Adrenal gland (tissue), 12 donors: ENCODE measurements around the gene HDAC11. TPM values are rescaled to one million over a fixed set of nuclear protein-coding genes. Genes with fewer than 3 reads are reported as not detected.

Experiments
- DNase-seq, 7 donors: peaks; one replicate each; pipeline ENCODE4 v3.0.0-alpha.2; 2019 to 2020
- H3K27ac ChIP-seq, 5 donors: fragments of 200-600 bp; sonication (generic) in 4 of 5; 1 replicate in 3 of 5; 2 replicates in 2 of 5; pipeline versions ENCODE4 v1.5.1 to v1.8.0; 2016 to 2020; ENCODE audit warnings: mild to moderate bottlenecking in 1 of 5
- H3K27me3 ChIP-seq: fragments of 200-600 bp; 2 replicates; pipeline ENCODE4 v1.8.0; 2021
- H3K36me3 ChIP-seq, 2 donors: fragments of 200-600 bp; replicated peaks in 1 of 2; 1 replicate in 1 of 2; 2 replicates in 1 of 2; pipeline versions ENCODE4 v1.5.1 to v1.8.0; 2018 to 2022
- H3K4me1 ChIP-seq, 2 donors: fragments of 200-600 bp; replicated peaks in 1 of 2; 1 replicate in 1 of 2; 2 replicates in 1 of 2; pipeline versions ENCODE4 v1.5.1 to v1.8.0; 2018 to 2021
- H3K4me3 ChIP-seq, 4 donors: fragments of 200-600 bp; sonication (generic) in 3 of 4; one replicate each; pipeline ENCODE4 v1.5.1; 2016 to 2018
- H3K9me3 ChIP-seq, 3 donors: fragments of 200-600 bp; sonication (generic) in 1 of 3; replicated peaks in 1 of 3; 1 replicate in 2 of 3; 2 replicates in 1 of 3; pipeline versions ENCODE4 v1.5.1 to v1.8.0; 2016 to 2021
- POLR2A ChIP-seq, 2 donors: fragments of 450-650 bp; IDR thresholded peaks; one replicate each; pipeline ENCODE4 v1.6.1; 2017; ENCODE audit warnings: antibody characterized with exemption in 2 of 2, mild to moderate bottlenecking in 2 of 2, moderate library complexity in 1 of 2
- WGBS, 4 donors: extraction: QIAGEN DNeasy Blood & Tissue Kit in 2 of 4; methylation state at CpG; one replicate each; pipeline versions ENCODE4 v1.1.5 to v1.1.7; 2013 to 2017; 5-methylcytosine and 5-hydroxymethylcytosine counted together
- intact Hi-C, 2 donors: fragments of 100-400 bp; cut with DNase I; formaldehyde crosslinking; loops; one replicate each; pipeline versions ENCODE4 v1.14.1 to v1.15.0; 2022 to 2023
- polyA plus RNA-seq, 3 donors: library from polyadenylated mRNA; stranded (reverse); fragments of 200-250 nt in 2 of 3; fragments of 350-450 nt in 1 of 3; fragmentation: Illumina TruSeq in 1 of 3; extraction: RNeasy Lipid Tissue Mini Kit (QIAGEN cat#74804) in 1 of 3; gene quantifications; one replicate each; pipeline ENCODE4 v1.2.3, GENCODE V29; 2013 to 2014
- total RNA-seq, 9 donors: library from RNA; depleted of rRNA in 4 of 9; stranded (reverse); fragments of >200 nt in 4 of 9; fragments of 120-200 nt in 1 of 9; fragmentation: NEBNext Ultra II Directional in 1 of 9; extraction: Animal tissue kit (Norgen Biotek cat#: 25700) in 1 of 9; gene quantifications; one replicate each; pipeline versions ENCODE4 v1.1.0 to v1.2.4, GENCODE V29; 2013 to 2023
- TF ChIP-seq, protein P1 (sequence below), 6 experiments: fragments of 450-650 bp in 4 of 6; fragments of 200-600 bp in 2 of 6; sonication (generic) in 1 of 6; IDR thresholded peaks; 1 replicate in 5 of 6; 2 replicates in 1 of 6; pipeline versions ENCODE4 v1.5.1 to v1.8.0; 2016 to 2021; ENCODE audit warnings: antibody characterized with exemption in 6 of 6, mild to moderate bottlenecking in 2 of 6, moderate library complexity in 1 of 6
- donor health status: healthy with polysubstance abuse.
- donor health status: Bipolar disorder and iron deficiency.
- donor health status: DM: yes; HTN: yes; CAD: no.
- donor health status: DM: no; HTN: no; CAD: no.
- donor health status: DM: no; HTN: no; CAD: no.
- donor health status: DM: yes; HTN: yes; CAD: no.

HDAC11 gene
- total and polyA plus RNA-seq, 12 donors = 6.9 to 58.0 (median 15.9) TPM

DNA sequence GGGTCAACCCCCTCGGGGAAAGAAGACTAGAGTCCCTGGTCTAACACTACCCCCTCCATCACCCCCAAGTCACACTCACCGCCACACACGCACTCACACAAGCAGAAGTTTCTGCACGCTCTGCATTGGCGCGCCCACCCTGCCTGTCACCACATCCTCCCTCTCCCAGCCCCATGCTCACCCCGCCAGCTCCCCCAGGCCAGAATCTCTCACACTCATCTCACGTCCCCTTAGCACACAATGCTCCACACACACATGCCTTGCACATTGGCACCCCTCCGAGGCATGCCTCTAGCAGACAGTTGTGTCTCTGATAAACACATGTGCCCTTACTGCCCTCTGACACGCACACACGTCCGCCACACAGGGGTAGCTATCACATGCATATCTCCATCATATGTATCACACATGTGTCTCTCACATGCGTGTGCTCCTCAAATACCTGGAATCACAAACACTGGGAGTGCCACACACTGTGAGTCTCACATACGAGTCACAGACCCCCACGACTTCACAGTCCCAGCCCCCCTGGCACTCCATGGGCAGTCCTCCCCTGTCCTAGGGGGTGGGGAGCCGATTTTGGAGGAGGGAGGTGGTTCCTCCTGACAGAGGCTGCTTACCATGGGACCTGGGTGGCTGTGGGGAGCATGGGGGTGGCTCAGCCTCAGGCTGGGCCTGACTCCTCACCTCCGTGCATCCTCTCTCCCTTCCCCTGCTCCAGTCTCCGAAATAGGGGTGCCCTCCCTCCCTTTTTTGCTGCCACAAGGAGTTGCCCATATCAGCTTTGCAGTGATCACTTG is 69.7 kb downstream of the HDAC11 start:
- no peak overlapping the region for H3K27ac ChIP-seq
- H3K9me3 ChIP-seq = no peaks in the 10 kb centered on the region
- no peak for DNase-seq
- 68 to 73% (median 72%) methylated on average over 16 to 18 of the region's 18 CpGs for WGBS, 4 donors
- no peaks in the 10 kb centered on the region for H3K36me3 ChIP-seq
- TF ChIP-seq POLR2A (IDR thresholded peaks at IDR 0.05) = no peak
- TF ChIP-seq, protein P1, sequence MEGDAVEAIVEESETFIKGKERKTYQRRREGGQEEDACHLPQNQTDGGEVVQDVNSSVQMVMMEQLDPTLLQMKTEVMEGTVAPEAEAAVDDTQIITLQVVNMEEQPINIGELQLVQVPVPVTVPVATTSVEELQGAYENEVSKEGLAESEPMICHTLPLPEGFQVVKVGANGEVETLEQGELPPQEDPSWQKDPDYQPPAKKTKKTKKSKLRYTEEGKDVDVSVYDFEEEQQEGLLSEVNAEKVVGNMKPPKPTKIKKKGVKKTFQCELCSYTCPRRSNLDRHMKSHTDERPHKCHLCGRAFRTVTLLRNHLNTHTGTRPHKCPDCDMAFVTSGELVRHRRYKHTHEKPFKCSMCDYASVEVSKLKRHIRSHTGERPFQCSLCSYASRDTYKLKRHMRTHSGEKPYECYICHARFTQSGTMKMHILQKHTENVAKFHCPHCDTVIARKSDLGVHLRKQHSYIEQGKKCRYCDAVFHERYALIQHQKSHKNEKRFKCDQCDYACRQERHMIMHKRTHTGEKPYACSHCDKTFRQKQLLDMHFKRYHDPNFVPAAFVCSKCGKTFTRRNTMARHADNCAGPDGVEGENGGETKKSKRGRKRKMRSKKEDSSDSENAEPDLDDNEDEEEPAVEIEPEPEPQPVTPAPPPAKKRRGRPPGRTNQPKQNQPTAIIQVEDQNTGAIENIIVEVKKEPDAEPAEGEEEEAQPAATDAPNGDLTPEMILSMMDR (IDR thresholded peaks at IDR 0.05) = no peak
- no peaks in the 10 kb centered on the region for H3K4me1 ChIP-seq
- intact Hi-C loops = no loop called here
- peaks cover 20% of the 10 kb centered on the region for H3K27me3 ChIP-seq
- no peak overlapping the region for H3K4me3 ChIP-seq

DNA sequence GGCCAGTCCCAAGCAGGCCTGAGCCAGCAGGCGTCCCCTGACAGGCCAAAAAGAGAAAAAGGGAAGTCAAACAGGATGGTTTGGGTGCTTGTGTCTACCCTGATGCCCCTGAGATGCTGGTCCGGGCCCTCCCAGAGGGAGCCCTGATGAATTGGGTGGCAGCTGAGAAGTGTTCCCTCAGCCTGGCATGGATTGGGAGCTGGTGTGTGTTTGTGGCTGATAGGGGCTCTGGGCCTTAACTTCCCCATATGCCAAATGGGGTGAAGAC is 70.3 kb downstream of the HDAC11 start:
- Histone ChIP-seq H3K27ac (no peak overlapping the region), H3K27me3 (peaks cover 20% of the 10 kb centered on the region), H3K36me3 (no peaks in the 10 kb centered on the region), H3K4me3 (no peak overlapping the region), H3K9me3 (no peaks in the 10 kb centered on the region), H3K4me1 (no peaks in the 10 kb centered on the region)
- no peak for DNase-seq
- 58 to 82% (median 67%) methylated on average over 2 of the region's 2 CpGs for WGBS, 4 donors
- intact Hi-C loops = no loop called here
- TF ChIP-seq POLR2A (IDR thresholded peaks at IDR 0.05) = no peak
- TF ChIP-seq, protein P1 (IDR thresholded peaks at IDR 0.05) = no peak

DNA sequence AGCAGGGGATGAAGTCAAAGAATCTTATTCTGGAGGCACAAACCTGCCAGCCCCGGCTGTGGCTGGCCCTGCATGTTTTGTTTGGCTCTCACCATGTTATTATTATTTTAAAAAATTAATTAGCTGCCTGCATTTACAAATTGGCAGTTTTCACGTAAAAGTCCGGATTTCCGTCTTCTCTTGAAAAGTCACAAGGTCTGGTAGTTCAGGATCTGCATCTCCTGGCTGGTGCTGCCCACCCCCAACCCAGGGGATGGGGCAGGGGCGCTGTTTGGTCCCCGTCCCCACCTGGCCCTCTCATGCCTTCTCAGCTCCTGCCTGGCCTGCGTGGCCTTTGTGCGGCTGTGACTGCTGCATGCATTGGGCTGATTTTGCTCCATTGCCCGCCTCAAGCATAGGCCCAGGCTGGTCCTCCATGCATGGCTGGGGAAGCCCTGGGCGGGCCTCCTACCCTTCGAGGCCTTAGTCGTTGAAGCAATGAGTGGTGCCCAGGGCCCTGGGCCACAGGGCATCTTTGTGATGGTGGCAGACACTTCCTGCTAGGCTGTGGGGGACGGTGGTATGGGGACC is 70.8 kb downstream of the HDAC11 start:
- H3K27ac ChIP-seq = no peak overlapping the region
- WGBS, 4 donors = 79 to 85% (median 81%) methylated on average over 11 to 13 of the region's 13 CpGs
- no peaks in the 10 kb centered on the region for H3K9me3 ChIP-seq
- DNase-seq = no peak
- no peaks in the 10 kb centered on the region for H3K4me1 ChIP-seq
- H3K36me3 ChIP-seq = no peaks in the 10 kb centered on the region
- TF ChIP-seq, protein P1 (IDR thresholded peaks at IDR 0.05) = no peak
- no peak for TF ChIP-seq POLR2A (IDR thresholded peaks at IDR 0.05)
- no peak overlapping the region for H3K4me3 ChIP-seq
- intact Hi-C loops = no loop called here
- H3K27me3 ChIP-seq = peaks cover 20% of the 10 kb centered on the region

DNA sequence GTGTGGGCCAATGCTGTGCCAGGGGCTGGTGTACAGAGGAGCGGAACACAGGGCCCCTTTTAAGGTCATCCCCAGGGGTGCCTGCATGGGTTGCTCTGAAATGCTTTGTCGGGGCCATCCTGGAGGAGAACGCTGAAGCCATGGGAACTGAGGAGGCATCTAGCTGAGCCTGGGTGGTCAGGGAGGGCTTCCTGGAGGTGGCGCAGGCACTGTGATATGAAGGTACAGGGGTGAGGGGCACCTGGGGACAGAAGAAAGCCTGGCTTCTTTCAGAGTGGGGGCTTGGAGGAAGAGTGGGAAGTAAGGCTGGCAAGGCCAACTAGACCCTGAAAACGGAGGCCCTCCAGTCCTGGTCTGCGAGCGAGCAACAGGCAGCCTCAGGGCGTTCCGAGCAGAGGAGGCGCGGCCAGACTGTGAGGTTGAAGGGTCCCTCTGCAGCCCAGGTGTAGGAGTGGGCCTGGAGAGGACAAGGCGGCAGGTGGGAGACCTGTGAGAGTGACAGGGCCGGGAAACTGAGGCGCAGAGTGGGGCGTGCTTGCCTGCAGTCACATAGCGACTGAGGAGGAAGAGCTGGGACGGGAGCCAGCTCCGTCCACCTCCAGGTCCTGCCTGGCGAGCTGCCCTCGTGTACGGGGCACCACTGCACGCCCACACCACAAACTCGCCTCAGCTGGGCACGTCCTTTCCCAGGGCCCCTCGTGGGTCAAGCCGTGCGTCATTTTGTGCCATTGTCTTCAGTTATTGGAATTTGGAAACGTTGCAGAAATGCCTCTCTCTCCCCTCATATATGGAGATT is 72.9 kb downstream of the HDAC11 start:
- TF ChIP-seq POLR2A (IDR thresholded peaks at IDR 0.05) = no peak
- TF ChIP-seq, protein P1 (IDR thresholded peaks at IDR 0.05) = no peak
- Histone ChIP-seq H3K4me3 (no peak overlapping the region), H3K4me1 (no peaks in the 10 kb centered on the region), H3K36me3 (no peaks in the 10 kb centered on the region), H3K27me3 (peaks cover 16% of the 10 kb centered on the region), H3K27ac (no peak overlapping the region), H3K9me3 (no peaks in the 10 kb centered on the region)
- intact Hi-C loops = no loop called here
- no peak for DNase-seq
- WGBS, 4 donors = 57 to 67% (median 65%) methylated on average over 27 to 28 of the region's 28 CpGs
